Pancreas (tissue), 10 donors: ENCODE data around the gene TTLL13. TPM values are rescaled to one million over a fixed set of nuclear protein-coding genes. Genes with fewer than 3 reads are reported as not detected.

Source experiments
- ATAC-seq, 4 donors: fragments of 200-7000 bp; cut with Tn5 transposase; one replicate each; pipeline versions ENCODE4 v1.8.0 to v1.9.1; 2020; ENCODE audit warnings: mild to moderate bottlenecking in 4 of 4, moderate library complexity in 4 of 4
- DNase-seq, 6 donors: peaks; one replicate each; pipeline ENCODE4 v3.0.0-alpha.2; 2020
- FAIRE-seq: peaks from 2 replicates; lab custom pipeline; 2012; peaks lifted over from hg19 to GRCh38; lab: Jason Lieb, UNC
- H3K27ac ChIP-seq, 4 donors: fragments of 200-600 bp; sonication (generic); 1 replicate in 3 of 4; 2 replicates in 1 of 4; pipeline versions ENCODE4 v1.5.0 to v1.8.0; 2020
- H3K27me3 ChIP-seq, 4 donors: fragments of 200-600 bp; one replicate each; pipeline ENCODE4 v1.8.0; 2021
- H3K36me3 ChIP-seq, 3 donors: fragments of 200-600 bp; sonication (generic) in 1 of 3; one replicate each; pipeline versions ENCODE4 v1.5.0 to v1.8.0; 2020 to 2021
- H3K4me1 ChIP-seq, 3 donors: fragments of 200-600 bp; one replicate each; pipeline ENCODE4 v1.8.0; 2021
- H3K4me3 ChIP-seq, 4 donors: fragments of 200-600 bp; sonication (generic) in 2 of 4; one replicate each; pipeline versions ENCODE4 v1.5.0 to v1.8.0; 2020 to 2021
- H3K9me3 ChIP-seq, 4 donors: fragments of 200-600 bp; one replicate each; pipeline ENCODE4 v1.8.0; 2021
- CTCF ChIP-seq, 4 donors: fragments of 200-600 bp; sonication (generic) in 3 of 4; IDR thresholded peaks; one replicate each; pipeline versions ENCODE4 v1.5.0 to v1.8.0; 2021; ENCODE audit warnings: antibody characterized with exemption in 4 of 4
- WGBS, 2 donors: extraction: QIAGEN DNeasy Blood & Tissue Kit; methylation state at CpG; one replicate each; pipeline ENCODE4 v1.1.7; 2013; 5-methylcytosine and 5-hydroxymethylcytosine counted together
- intact Hi-C, 3 donors: fragments of 100-400 bp; cut with DNase I; formaldehyde crosslinking; loops; one replicate each; pipeline versions ENCODE4 v1.11.1 to v1.14.2; 2022
- polyA plus RNA-seq, 2 donors: library from polyadenylated mRNA; stranded (reverse); fragments of 200-250 nt; gene quantifications; one replicate each; pipeline ENCODE4 v1.2.3, GENCODE V29; 2013
- total RNA-seq, 6 donors: library from RNA; stranded (reverse); fragmentation: NEBNext Ultra II Directional in 4 of 6; extraction: Animal tissue kit (Norgen Biotek cat#: 25700) in 4 of 6; gene quantifications; one replicate each; pipeline versions ENCODE4 v1.2.1 to v1.2.4, GENCODE V29; 2021 to 2023
- donor health status: healthy with polysubstance abuse.
- donor health status: DM: no; HTN: no; CAD: no; lungs with moderate emphysema.
- donor health status: DM: no; HTN: no; CAD: no.
- donor health status: control.
- donor health status: control.
- donor health status: Bipolar disorder and iron deficiency.
- donor health status: DM: yes; HTN: yes; CAD: no.
- donor health status: DM: no; HTN: no; CAD: no.
- donor health status: DM: no; HTN: no; CAD: no.
- donor health status: DM: yes; HTN: yes; CAD: no.

The TTLL13 gene
- total and polyA plus RNA-seq, 8 donors: 0.19 to 2.4 (median 0.43) TPM; not detected in 2

DNA sequence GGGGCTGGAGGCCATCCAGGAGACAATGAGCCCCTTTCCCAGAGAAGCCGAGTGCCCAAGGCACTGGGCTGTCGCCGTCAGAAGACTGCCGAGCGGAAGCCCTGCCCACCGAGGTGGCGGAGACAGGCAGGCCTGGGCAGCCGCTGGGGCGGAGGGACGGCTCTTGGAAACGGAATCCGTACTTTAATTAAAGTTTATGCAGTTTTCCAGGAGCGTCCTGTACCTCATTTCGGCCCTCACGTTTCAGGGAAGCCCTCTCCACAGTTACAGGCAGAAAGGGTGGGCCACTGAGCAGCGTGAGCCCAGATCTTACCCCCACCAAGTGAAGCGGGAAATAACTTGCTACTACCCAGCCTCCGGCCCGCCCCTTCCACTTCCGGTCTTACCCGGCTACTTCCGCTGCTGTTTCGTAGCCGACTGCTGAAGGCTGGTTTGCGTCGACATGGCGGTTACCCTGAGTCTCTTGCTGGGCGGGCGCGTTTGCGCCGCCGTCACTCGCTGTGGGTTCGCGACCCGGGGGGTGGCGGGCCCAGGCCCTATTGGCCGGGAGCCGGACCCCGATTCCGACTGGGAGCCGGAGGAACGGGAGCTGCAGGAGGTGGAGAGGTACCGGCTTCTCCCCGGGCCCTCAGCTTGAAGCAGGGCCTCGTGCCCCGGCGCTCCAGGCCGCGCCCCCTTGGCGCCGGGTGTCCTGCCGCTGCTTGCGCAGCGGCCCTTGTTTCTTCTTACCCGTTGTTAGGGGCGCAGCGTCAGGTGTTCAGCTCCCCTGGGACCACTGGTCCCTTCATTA is 16.1 kb downstream of the TTLL13 start, which contains the start of gene NGRN:
Gene NGRN, plus strand, starts transcription at position 402 of the 790 bp plus-strand sequence. Its CDS starts 41 bp downstream, at position 443.
- 0 to 1% methylated on average over 55 to 59 of the region's 59 CpGs for WGBS, 2 donors
- Histone ChIP-seq H3K36me3 (no peaks in the 10 kb centered on the region), H3K4me3 (peak within 1 kb of the TSS; percentile 56 to 90 (median 75)), H3K4me1 (peaks cover 10 to 27% (median 17%) of the 10 kb centered on the region in 3 donors), H3K27me3 (no peaks in the 10 kb centered on the region), H3K9me3 (no peaks in the 10 kb centered on the region), H3K27ac (peak within 1 kb of the TSS; percentile 88 to 94 (median 91))
- no peak for FAIRE-seq
- intact Hi-C loops: no loop called here
- ATAC-seq: peak; percentile 93 to 98 (median 96)
- DNase-seq: peak; percentile 79 to 94 (median 87)
- no peak for TF ChIP-seq CTCF (IDR thresholded peaks at IDR 0.05)

DNA sequence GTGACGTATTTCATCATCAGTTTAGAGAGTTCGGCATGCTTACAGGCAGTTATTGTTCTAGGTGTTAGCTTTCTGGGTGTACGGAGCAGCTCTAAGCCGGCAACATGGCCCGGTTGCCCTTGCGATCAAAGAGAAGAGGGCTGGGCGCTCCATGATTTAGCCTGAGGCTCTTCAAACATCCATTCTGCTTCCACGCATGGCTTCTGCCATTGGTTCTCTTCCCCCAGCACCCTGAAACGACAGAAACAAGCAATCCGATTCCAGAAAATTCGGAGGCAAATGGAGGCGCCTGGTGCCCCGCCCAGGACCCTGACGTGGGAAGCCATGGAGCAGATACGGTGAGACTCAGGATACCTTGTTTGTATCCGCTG is 16.7 kb downstream of the TTLL13 start:
- Histone ChIP-seq H3K4me3 (peak overlapping the region; percentile 56 to 90 (median 75)), H3K27me3 (no peaks in the 10 kb centered on the region), H3K36me3 (peaks cover 0 to 4% (median under 1%) of the 10 kb centered on the region in 3 donors), H3K27ac (peak overlapping the region; percentile 88 to 94 (median 91)), H3K9me3 (no peaks in the 10 kb centered on the region), H3K4me1 (peaks cover 10 to 27% (median 17%) of the 10 kb centered on the region in 3 donors)
- 0 to 1% methylated on average over 16 of the region's 16 CpGs for WGBS, 2 donors
- ATAC-seq (peak; percentile 21 to 45 (median 34)), DNase-seq (peak in 1 of 6 donors; percentile 42), FAIRE-seq (no peak)
- no peak for TF ChIP-seq CTCF (IDR thresholded peaks at IDR 0.05)
- intact Hi-C loops: no loop called here

DNA sequence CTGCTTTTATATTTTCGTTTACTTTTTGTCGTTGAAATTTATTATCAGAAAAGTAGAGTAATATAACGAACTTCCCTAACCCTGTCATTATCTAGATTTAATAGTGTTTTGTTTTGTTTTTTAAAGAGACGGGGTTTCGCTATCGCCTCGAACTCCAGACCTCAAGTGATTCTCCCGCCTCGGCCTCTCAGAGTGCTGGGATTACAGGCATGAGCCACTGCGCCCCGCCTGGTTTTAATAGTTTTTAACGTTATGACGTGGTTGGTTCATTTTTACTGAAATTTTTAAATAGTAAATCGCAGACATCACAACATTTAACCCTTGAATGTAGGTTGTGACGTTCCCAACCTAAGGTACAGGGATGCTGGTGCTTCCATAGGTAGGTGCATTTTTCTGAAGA is 17.1 kb downstream of the TTLL13 start:
- H3K27ac ChIP-seq: peak overlapping the region in 2 of 4 donors; percentile 93 to 94
- no peak for ATAC-seq
- peak overlapping the region; percentile 56 to 90 (median 75) for H3K4me3 ChIP-seq

GRCh38 chr15:90268415-90268814 is 19.1 kb downstream of the TTLL13 start:
- peaks cover 0 to 18% (median 11%) of the 10 kb centered on the region in 3 donors for H3K36me3 ChIP-seq
- H3K4me3 ChIP-seq: no peak overlapping the region
- no peak overlapping the region for H3K27ac ChIP-seq
- H3K27me3 ChIP-seq: no peaks in the 10 kb centered on the region
- WGBS, 2 donors: 42 to 53% methylated on average over 1 of the region's 1 CpG
- no peak for DNase-seq
- no peaks in the 10 kb centered on the region for H3K9me3 ChIP-seq
- no peak for FAIRE-seq
- peaks cover 10 to 27% (median 17%) of the 10 kb centered on the region in 3 donors for H3K4me1 ChIP-seq
- intact Hi-C loops: no loop called here
- TF ChIP-seq CTCF (IDR thresholded peaks at IDR 0.05): no peak
- no peak for ATAC-seq

More for the DNA sequence above, 17.1 kb downstream of the TTLL13 start:
- Histone ChIP-seq H3K27me3 (no peaks in the 10 kb centered on the region), H3K9me3 (no peaks in the 10 kb centered on the region), H3K4me1 (peaks cover 10 to 27% (median 17%) of the 10 kb centered on the region in 3 donors), H3K36me3 (peaks cover 0 to 8% (median 5%) of the 10 kb centered on the region in 3 donors)
- FAIRE-seq (no peak), DNase-seq (no peak)
- intact Hi-C loops: no loop called here
- WGBS, 2 donors: 4 to 10% methylated on average over 15 of the region's 15 CpGs
- TF ChIP-seq CTCF (IDR thresholded peaks at IDR 0.05): no peak
